Measurements from ENCODE around the gene TADA2B. TPM values are rescaled to one million over a fixed set of nuclear protein-coding genes. Genes with fewer than 3 reads are reported as not detected.

TADA2B gene
- polyA plus RNA-seq, 3 donors: 2.0 to 10.2 (median 2.6) TPM

- intact Hi-C loops (cut with micrococcal nuclease): no loop called here
- peaks cover 83 to 91% of the 10 kb centered on the region in 2 donors for H3K36me3 Mint-ChIP-seq
Measured at GRCh38 chr4:7023486-7023885, 19.7 kb upstream of the TADA2B start.

GRCh38 chr4:7023901-7024300, 19.3 kb upstream of the TADA2B start:
- H3K79me2 ChIP-seq (ENCODE audit: insufficient read depth, low read length): no peaks in the 10 kb centered on the region
- Mint-ChIP-seq H3K27ac (peak overlapping the region in 1 of 7 donors; percentile 70), H3K9me3 (no peaks in the 10 kb centered on the region), H3K27me3 (ENCODE audit: low read depth in 3 of 3) (peaks cover 0 to 1% (median 0%) of the 10 kb centered on the region in 3 donors), H3K4me3 (no peak overlapping the region), H3K4me1 (no peaks in the 10 kb centered on the region), H3K36me3 (peaks cover 83 to 91% of the 10 kb centered on the region in 2 donors)
- peaks cover 76 to 96% of the 10 kb centered on the region in 2 donors for H3K36me3 ChIP-seq (replicated peaks in 1 of 2; ENCODE audit: control insufficient read depth in 1 of 2, insufficient read depth in 2 of 2, low read length in 2 of 2)
- WGBS (ENCODE audit: insufficient coverage): 97% methylated on average over 12 of the region's 12 CpGs
- intact Hi-C loops (cut with micrococcal nuclease): no loop called here
- H3K27ac ChIP-seq (ENCODE audit: low read depth in 1 of 2, low read length in 2 of 2): no peak overlapping the region
- no peaks in the 10 kb centered on the region for H3K4me1 ChIP-seq (ENCODE audit: control insufficient read depth in 1 of 2, insufficient read depth in 2 of 2, low read length in 2 of 2)
- no peak for TF ChIP-seq CTCF (IDR thresholded peaks at IDR 0.05)
- peaks cover 78% of the 10 kb centered on the region for H4K20me1 ChIP-seq (ENCODE audit: insufficient read depth, low read length)
- H2AFZ ChIP-seq (ENCODE audit: insufficient read depth, low read depth, low read length, poor library complexity, severe bottlenecking): no peak overlapping the region
- no peaks in the 10 kb centered on the region for H3K9me3 ChIP-seq (replicated peaks in 1 of 2; ENCODE audit: control insufficient read depth in 1 of 2, insufficient read depth in 1 of 2, low read length in 2 of 2)
- H3K4me3 ChIP-seq (replicated peaks in 1 of 3; ENCODE audit: low read depth in 2 of 3, low read length in 3 of 3): no peak overlapping the region
- no peak overlapping the region for H3K4me2 ChIP-seq (replicated peaks; ENCODE audit: extremely low read depth, low read length, poor library complexity, severe bottlenecking)
- no peaks in the 10 kb centered on the region for H3K27me3 ChIP-seq (ENCODE audit: control insufficient read depth in 2 of 2, insufficient read depth in 2 of 2, low read length in 2 of 2)
- no peak for DNase-seq
- no peak overlapping the region for H3K9ac ChIP-seq (ENCODE audit: insufficient read depth, low read length, poor library complexity, severe bottlenecking)

More at GRCh38 chr4:7023486-7023885, 19.7 kb upstream of the TADA2B start:
- no peaks in the 10 kb centered on the region for H3K27me3 ChIP-seq (ENCODE audit: control insufficient read depth in 2 of 2, insufficient read depth in 2 of 2, low read length in 2 of 2)
- no peak for TF ChIP-seq CTCF (IDR thresholded peaks at IDR 0.05)
- peak overlapping the region in 1 of 2 donors; percentile 2 for H3K27ac ChIP-seq (ENCODE audit: low read depth in 1 of 2, low read length in 2 of 2)
- H3K27me3 Mint-ChIP-seq (ENCODE audit: low read depth in 3 of 3): peaks cover 0 to 1% (median 0%) of the 10 kb centered on the region in 3 donors
- no peaks in the 10 kb centered on the region for H3K9me3 ChIP-seq (replicated peaks in 1 of 2; ENCODE audit: control insufficient read depth in 1 of 2, insufficient read depth in 1 of 2, low read length in 2 of 2)
- no peak overlapping the region for H3K4me2 ChIP-seq (replicated peaks; ENCODE audit: extremely low read depth, low read length, poor library complexity, severe bottlenecking)
- no peak overlapping the region for H3K4me3 Mint-ChIP-seq
- H3K79me2 ChIP-seq (ENCODE audit: insufficient read depth, low read length): no peaks in the 10 kb centered on the region
- no peak overlapping the region for H3K9ac ChIP-seq (ENCODE audit: insufficient read depth, low read length, poor library complexity, severe bottlenecking)
- H2AFZ ChIP-seq (ENCODE audit: insufficient read depth, low read depth, low read length, poor library complexity, severe bottlenecking): no peak overlapping the region
- DNase-seq: no peak
- 98% methylated on average over 11 of the region's 16 CpGs for WGBS (ENCODE audit: insufficient coverage)
- H3K4me3 ChIP-seq (replicated peaks in 1 of 3; ENCODE audit: low read depth in 2 of 3, low read length in 3 of 3): no peak overlapping the region
- no peaks in the 10 kb centered on the region for H3K4me1 Mint-ChIP-seq
- H3K9me3 Mint-ChIP-seq: no peaks in the 10 kb centered on the region
- H4K20me1 ChIP-seq (ENCODE audit: insufficient read depth, low read length): peaks cover 77% of the 10 kb centered on the region
- H3K27ac Mint-ChIP-seq: peak overlapping the region in 1 of 7 donors; percentile 70
- no peaks in the 10 kb centered on the region for H3K4me1 ChIP-seq (ENCODE audit: control insufficient read depth in 1 of 2, insufficient read depth in 2 of 2, low read length in 2 of 2)
- peaks cover 74 to 96% of the 10 kb centered on the region in 2 donors for H3K36me3 ChIP-seq (replicated peaks in 1 of 2; ENCODE audit: control insufficient read depth in 1 of 2, insufficient read depth in 2 of 2, low read length in 2 of 2)
